GM23338 (cell line): ENCODE data around the gene PCBP3.

Experiments
- ETS1 ChIP-seq: IDR thresholded peaks from 2 replicates; pipeline ENCODE4 v1.6.1; 2016; ENCODE audit warnings: antibody characterized with exemption
- EZH2 ChIP-seq: fragments of 200-600 bp; sonication (generic); IDR thresholded peaks from one replicate; pipeline ENCODE4 v1.8.0; 2017; ENCODE audit warnings: antibody characterized with exemption, mild to moderate bottlenecking, low read depth; ENCODE audit not compliant: unreplicated experiment
- EZH2phosphoT487 ChIP-seq: fragments of 200-600 bp; sonication (generic); IDR thresholded peaks from one replicate; pipeline ENCODE4 v1.8.1; 2018; ENCODE audit warnings: antibody characterized with exemption; ENCODE audit not compliant: unreplicated experiment
- JUNB ChIP-seq: IDR thresholded peaks from one replicate; pipeline ENCODE4 v1.6.1; 2016; ENCODE audit warnings: antibody characterized with exemption; ENCODE audit not compliant: unreplicated experiment
- POLR2AphosphoS5 ChIP-seq: IDR thresholded peaks from 2 replicates; pipeline ENCODE4 v1.6.1; 2016; ENCODE audit warnings: antibody characterized with exemption, low read depth
- STAT1 ChIP-seq: IDR thresholded peaks from one replicate; pipeline ENCODE4 v1.6.1; 2016; ENCODE audit warnings: antibody characterized with exemption; ENCODE audit not compliant: unreplicated experiment
- TF ChIP-seq, protein P1 (sequence below), 2 experiments: fragments of 200-600 bp in 1 of 2; sonication (generic) in 1 of 2; conservative IDR thresholded peaks; 2 replicates each; pipeline versions ENCODE4 v1.5.1 to v1.6.1; 2016 to 2017; ENCODE audit warnings: antibody characterized with exemption in 2 of 2, low read depth in 2 of 2, mild to moderate bottlenecking in 2 of 2, moderate library complexity in 1 of 2
- TF ChIP-seq, protein P2 (sequence below): IDR thresholded peaks from one replicate; pipeline ENCODE4 v1.6.1; 2018; ENCODE audit warnings: antibody characterized with exemption; ENCODE audit not compliant: unreplicated experiment

- TF ChIP-seq, protein P1, sequence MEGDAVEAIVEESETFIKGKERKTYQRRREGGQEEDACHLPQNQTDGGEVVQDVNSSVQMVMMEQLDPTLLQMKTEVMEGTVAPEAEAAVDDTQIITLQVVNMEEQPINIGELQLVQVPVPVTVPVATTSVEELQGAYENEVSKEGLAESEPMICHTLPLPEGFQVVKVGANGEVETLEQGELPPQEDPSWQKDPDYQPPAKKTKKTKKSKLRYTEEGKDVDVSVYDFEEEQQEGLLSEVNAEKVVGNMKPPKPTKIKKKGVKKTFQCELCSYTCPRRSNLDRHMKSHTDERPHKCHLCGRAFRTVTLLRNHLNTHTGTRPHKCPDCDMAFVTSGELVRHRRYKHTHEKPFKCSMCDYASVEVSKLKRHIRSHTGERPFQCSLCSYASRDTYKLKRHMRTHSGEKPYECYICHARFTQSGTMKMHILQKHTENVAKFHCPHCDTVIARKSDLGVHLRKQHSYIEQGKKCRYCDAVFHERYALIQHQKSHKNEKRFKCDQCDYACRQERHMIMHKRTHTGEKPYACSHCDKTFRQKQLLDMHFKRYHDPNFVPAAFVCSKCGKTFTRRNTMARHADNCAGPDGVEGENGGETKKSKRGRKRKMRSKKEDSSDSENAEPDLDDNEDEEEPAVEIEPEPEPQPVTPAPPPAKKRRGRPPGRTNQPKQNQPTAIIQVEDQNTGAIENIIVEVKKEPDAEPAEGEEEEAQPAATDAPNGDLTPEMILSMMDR (conservative IDR thresholded peaks at IDR 0.05; ENCODE audit: low read depth in 2 of 2): no peak
- no peak for TF ChIP-seq EZH2
- TF ChIP-seq POLR2AphosphoS5: no peak
- TF ChIP-seq ETS1: no peak
- TF ChIP-seq, protein P2, sequence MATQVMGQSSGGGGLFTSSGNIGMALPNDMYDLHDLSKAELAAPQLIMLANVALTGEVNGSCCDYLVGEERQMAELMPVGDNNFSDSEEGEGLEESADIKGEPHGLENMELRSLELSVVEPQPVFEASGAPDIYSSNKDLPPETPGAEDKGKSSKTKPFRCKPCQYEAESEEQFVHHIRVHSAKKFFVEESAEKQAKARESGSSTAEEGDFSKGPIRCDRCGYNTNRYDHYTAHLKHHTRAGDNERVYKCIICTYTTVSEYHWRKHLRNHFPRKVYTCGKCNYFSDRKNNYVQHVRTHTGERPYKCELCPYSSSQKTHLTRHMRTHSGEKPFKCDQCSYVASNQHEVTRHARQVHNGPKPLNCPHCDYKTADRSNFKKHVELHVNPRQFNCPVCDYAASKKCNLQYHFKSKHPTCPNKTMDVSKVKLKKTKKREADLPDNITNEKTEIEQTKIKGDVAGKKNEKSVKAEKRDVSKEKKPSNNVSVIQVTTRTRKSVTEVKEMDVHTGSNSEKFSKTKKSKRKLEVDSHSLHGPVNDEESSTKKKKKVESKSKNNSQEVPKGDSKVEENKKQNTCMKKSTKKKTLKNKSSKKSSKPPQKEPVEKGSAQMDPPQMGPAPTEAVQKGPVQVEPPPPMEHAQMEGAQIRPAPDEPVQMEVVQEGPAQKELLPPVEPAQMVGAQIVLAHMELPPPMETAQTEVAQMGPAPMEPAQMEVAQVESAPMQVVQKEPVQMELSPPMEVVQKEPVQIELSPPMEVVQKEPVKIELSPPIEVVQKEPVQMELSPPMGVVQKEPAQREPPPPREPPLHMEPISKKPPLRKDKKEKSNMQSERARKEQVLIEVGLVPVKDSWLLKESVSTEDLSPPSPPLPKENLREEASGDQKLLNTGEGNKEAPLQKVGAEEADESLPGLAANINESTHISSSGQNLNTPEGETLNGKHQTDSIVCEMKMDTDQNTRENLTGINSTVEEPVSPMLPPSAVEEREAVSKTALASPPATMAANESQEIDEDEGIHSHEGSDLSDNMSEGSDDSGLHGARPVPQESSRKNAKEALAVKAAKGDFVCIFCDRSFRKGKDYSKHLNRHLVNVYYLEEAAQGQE: no peak
- TF ChIP-seq EZH2phosphoT487: no peak
- no peak for TF ChIP-seq JUNB
- TF ChIP-seq STAT1: no peak
Observed at GRCh38 chr21:45891388-45892155, 248.0 kb downstream of the PCBP3 start.
